PC-3 (cell line): ENCODE data around the gene RGS3. TPM values are rescaled to one million over a fixed set of nuclear protein-coding genes. Genes with fewer than 3 reads are reported as not detected.
A peak's percentile ranks its signal among the peaks of the same experiment; 100 is the strongest.

Source experiments
- ATAC-seq: fragments of 200-7000 bp; cut with Tn5 transposase; 2 replicates; pipeline ENCODE4 v1.9.1; 2020; ENCODE audit warnings: mild to moderate bottlenecking, moderate library complexity
- BruUV-seq: library from RNA; stranded (reverse); fragments of 400-500 nt; replicated peaks from 2 replicates; lab custom pipeline; 2021; lab: Mats Ljungman, UMichigan
- CTCF ChIA-PET: fragments of 300-600 bp; sonication (Branson Sonifier 250); formaldehyde crosslinking; loops from one replicate; lab custom pipeline; 2022; ENCODE audit warnings: antibody characterized with exemption; lab: Charles Lee
- POLR2A ChIA-PET: fragments of 300-600 bp; sonication (Branson Sonifier 250); formaldehyde crosslinking; loops from one replicate; lab custom pipeline; 2022; ENCODE audit warnings: antibody characterized with exemption; ENCODE audit not compliant: unreplicated experiment; lab: Charles Lee
- DNase-seq: peaks from one replicate; pipeline ENCODE4 v3.0.0-alpha.2; 2015
- H2AFZ ChIP-seq: fragments of 300-600 bp; sonication (generic); 2 replicates; pipeline ENCODE4 v1.6.0; 2016; ENCODE audit warnings: antibody characterized with exemption, low read length
- H3F3A ChIP-seq: fragments of 300-600 bp; sonication (generic); one replicate; pipeline ENCODE4 v1.6.0; 2017; ENCODE audit warnings: antibody characterized with exemption, low read length, control low read depth, mild to moderate bottlenecking; ENCODE audit not compliant: unreplicated experiment
- H3K27ac ChIP-seq: fragments of 300-600 bp; sonication (generic); 2 replicates; pipeline ENCODE4 v1.5.1; 2016; ENCODE audit warnings: mild to moderate bottlenecking, low read length
- H3K27me3 ChIP-seq: fragments of 300-600 bp; sonication (generic); 2 replicates; pipeline ENCODE4 v1.6.1; 2016; ENCODE audit warnings: low read length, mixed read lengths
- H3K36me3 ChIP-seq: fragments of 300-600 bp; sonication (generic); 2 replicates; pipeline ENCODE4 v1.6.1; 2016; ENCODE audit warnings: low read depth, mixed run types, low read length, mixed read lengths
- H3K4me1 ChIP-seq: fragments of 300-600 bp; sonication (generic); 2 replicates; pipeline ENCODE4 v1.5.1; 2016; ENCODE audit warnings: low read length; ENCODE audit not compliant: insufficient read depth
- H3K4me2 ChIP-seq: fragments of 300-600 bp; sonication (generic); 2 replicates; pipeline ENCODE4 v1.6.0; 2016; ENCODE audit warnings: low read length
- H3K4me3 ChIP-seq: fragments of 300-600 bp; sonication (generic); 2 replicates; pipeline ENCODE4 v1.5.1; 2016; ENCODE audit warnings: mild to moderate bottlenecking, low read length, mixed read lengths
- H3K79me2 ChIP-seq: fragments of 300-600 bp; sonication (generic); 2 replicates; pipeline ENCODE4 v1.6.1; 2017; ENCODE audit warnings: low read length, mixed read lengths
- H3K9ac ChIP-seq: fragments of 300-600 bp; sonication (generic); 2 replicates; pipeline ENCODE4 v1.6.0; 2016; ENCODE audit warnings: mild to moderate bottlenecking, low read length
- H3K9me2 ChIP-seq: fragments of 300-600 bp; sonication (generic); replicated peaks from 2 replicates; pipeline ENCODE4 v1.6.1; 2016; ENCODE audit warnings: mixed run types, low read length, mixed read lengths
- H3K9me3 ChIP-seq: fragments of 300-600 bp; sonication (generic); 2 replicates; pipeline ENCODE4 v1.6.1; 2016; ENCODE audit warnings: low read length, mixed read lengths
- H4K20me1 ChIP-seq: fragments of 300-600 bp; sonication (generic); 2 replicates; pipeline ENCODE4 v1.6.1; 2016; ENCODE audit warnings: low read length, mixed read lengths
- CTCF ChIP-seq: fragments of 300-600 bp; sonication (generic); conservative IDR thresholded peaks from 2 replicates; pipeline ENCODE4 v1.5.1; 2017; ENCODE audit warnings: antibody characterized with exemption, low read depth, mild to moderate bottlenecking, low read length
- EZH2 ChIP-seq: fragments of 300-600 bp; sonication (generic); IDR thresholded peaks from one replicate; pipeline ENCODE4 v1.6.1; 2017; ENCODE audit warnings: antibody characterized with exemption, mild to moderate bottlenecking, low read length; ENCODE audit not compliant: unreplicated experiment
- EZH2phosphoT487 ChIP-seq: fragments of 300-600 bp; sonication (generic); IDR thresholded peaks from 2 replicates; pipeline ENCODE4 v1.6.1; 2018; ENCODE audit warnings: mild to moderate bottlenecking, antibody characterized with exemption, low read length, borderline replicate concordance
- intact Hi-C: fragments of 100-400 bp; cut with micrococcal nuclease; formaldehyde crosslinking; loops from 2 replicates; pipeline ENCODE4 v1.9.0; 2023
- total RNA-seq: library from RNA; depleted of rRNA; stranded (reverse); fragments of >200 nt; gene quantifications from 2 replicates; pipeline ENCODE4 v1.2.3, GENCODE V29; 2014

The RGS3 gene
- total RNA-seq, 1 experiment from 2014 or later, result 26.3 TPM

GRCh38 chr9:113446323-113446740, 17.2 kb upstream of the RGS3 start:
- Histone ChIP-seq H3K27ac (no peak overlapping the region), H3K4me2 (no peak overlapping the region), H3K4me1 (no peaks in the 10 kb centered on the region), H3K9me3 (no peaks in the 10 kb centered on the region), H3K27me3 (no peaks in the 10 kb centered on the region), H3K9ac (no peak overlapping the region), H4K20me1 (no peaks in the 10 kb centered on the region), H3F3A (no peaks in the 10 kb centered on the region), H3K9me2 (no peaks in the 10 kb centered on the region), H2AFZ (no peak overlapping the region), H3K4me3 (no peak overlapping the region), H3K79me2 (no peaks in the 10 kb centered on the region), H3K36me3 (no peaks in the 10 kb centered on the region)
- DNase-seq (peak; percentile 67), ATAC-seq (no peak)
- no peak for TF ChIP-seq EZH2phosphoT487
- TF ChIP-seq CTCF, result peak; percentile 70
- POLR2A ChIA-PET, result interaction anchor here (0.6 kb wide), 1 partner anchor 195 kb away, joined by 3 read pairs; no protein-coding TSS in a partner anchor
- BruUV-seq, result no TSS peak
- CTCF ChIA-PET, result interaction anchor here (0.6 to 1.7 kb wide), 10 partner anchors 16 to 212 kb away, joined by 3 to 18 read pairs (median 6); no protein-coding TSS in a partner anchor
- intact Hi-C loops, result loop anchor here (2.0 kb wide), 2 partner anchors 144 to 212 kb away; no protein-coding TSS in a partner anchor

GRCh38 chr9:113449376-113449775, 14.2 kb upstream of the RGS3 start:
- BruUV-seq, result no TSS peak
- Histone ChIP-seq H3K4me2 (no peak overlapping the region), H3K27ac (no peak overlapping the region), H3K4me1 (no peaks in the 10 kb centered on the region), H3K9me2 (no peaks in the 10 kb centered on the region), H4K20me1 (no peaks in the 10 kb centered on the region), H3K4me3 (no peak overlapping the region), H3K9ac (no peak overlapping the region), H3K36me3 (no peaks in the 10 kb centered on the region), H3K79me2 (no peaks in the 10 kb centered on the region), H3K9me3 (no peaks in the 10 kb centered on the region), H3K27me3 (no peaks in the 10 kb centered on the region), H2AFZ (no peak overlapping the region), H3F3A (no peaks in the 10 kb centered on the region)
- TF ChIP-seq CTCF (no peak), EZH2phosphoT487 (no peak), EZH2 (no peak)
- POLR2A ChIA-PET, result no interaction called here
- intact Hi-C loops, result no loop called here
- DNase-seq (no peak), ATAC-seq (no peak)
- CTCF ChIA-PET, result no interaction called here

GRCh38 chr9:113452113-113452605, 11.4 kb upstream of the RGS3 start:
- H3K4me3 ChIP-seq, result no peak overlapping the region
- no peaks in the 10 kb centered on the region for H3K79me2 ChIP-seq
- no TSS peak for BruUV-seq
- H3K4me1 ChIP-seq, result peaks cover 8% of the 10 kb centered on the region
- intact Hi-C loops, result no loop called here
- no peak for DNase-seq
- no peaks in the 10 kb centered on the region for H3K27me3 ChIP-seq
- TF ChIP-seq CTCF, result no peak
- TF ChIP-seq EZH2, result no peak
- TF ChIP-seq EZH2phosphoT487, result no peak
- H3K9me3 ChIP-seq, result no peaks in the 10 kb centered on the region
- POLR2A ChIA-PET, result no interaction called here
- H3K27ac ChIP-seq, result no peak overlapping the region
- no peaks in the 10 kb centered on the region for H4K20me1 ChIP-seq
- no peak overlapping the region for H2AFZ ChIP-seq
- H3F3A ChIP-seq, result no peaks in the 10 kb centered on the region
- CTCF ChIA-PET, result interaction anchor here (0.7 kb wide), 1 partner anchor 109 kb away, joined by 3 read pairs; no protein-coding TSS in a partner anchor
- H3K36me3 ChIP-seq, result no peaks in the 10 kb centered on the region
- no peak for ATAC-seq
- H3K9ac ChIP-seq, result no peak overlapping the region
- no peaks in the 10 kb centered on the region for H3K9me2 ChIP-seq
- no peak overlapping the region for H3K4me2 ChIP-seq
